Measurements from ENCODE around the gene STX16. TPM values are rescaled to one million over a fixed set of nuclear protein-coding genes. Genes with fewer than 3 reads are reported as not detected.

The STX16 gene
- total RNA-seq, 1 experiment from 2014 or later, result 89.1 TPM

DNA sequence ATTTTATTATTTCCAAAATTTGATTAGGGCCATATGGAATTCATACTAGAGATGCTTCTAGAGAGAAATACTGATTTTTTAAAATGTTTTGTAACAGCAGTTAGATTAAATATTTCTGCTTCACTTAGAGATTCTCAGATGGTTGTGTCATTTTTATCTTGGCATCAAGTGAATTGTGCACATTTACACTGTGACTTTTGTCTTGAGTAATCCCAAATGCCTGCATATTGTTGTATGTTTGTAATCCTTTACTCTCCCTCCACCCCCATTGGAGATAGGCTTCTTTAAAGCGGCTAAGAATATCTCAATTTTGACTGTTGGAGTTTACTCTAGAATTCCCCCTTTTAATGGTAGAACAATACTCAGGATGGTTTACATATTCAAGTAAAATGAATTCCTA lies 19.0 kb downstream of the STX16 start (continued):
- TF ChIP-seq ZNF317 (CRISPR knock-in tag; IDR thresholded peaks at IDR 0.05; ENCODE audit: borderline replicate concordance, low read depth), result no peak

DNA sequence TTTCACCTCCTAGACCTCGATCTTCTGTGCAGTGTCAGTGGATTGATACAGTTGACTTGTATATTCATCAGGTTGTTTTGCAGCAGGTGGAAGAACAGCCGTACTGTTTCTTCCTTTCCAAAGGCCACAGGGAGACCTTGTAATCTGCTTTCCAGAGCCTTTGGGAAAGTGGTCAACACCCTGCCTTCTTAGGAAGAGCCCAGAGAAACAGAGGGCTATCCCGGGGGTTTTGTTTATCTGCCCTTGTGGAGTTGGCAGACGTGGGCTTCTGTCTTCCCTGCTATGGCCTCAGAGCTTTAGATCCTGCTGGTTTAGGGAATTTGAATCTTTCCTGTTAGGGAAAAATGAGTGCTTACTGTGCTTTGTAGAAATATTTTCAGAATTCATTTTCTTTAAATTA lies 19.6 kb downstream of the STX16 start:
- Mint-ChIP-seq H3K4me3 (peak overlapping the region; percentile 49; the same call in 1 of the 2 replicates), H3K36me3 (peaks cover 52% of the 10 kb centered on the region)
- ATAC-seq, result no peak

DNA sequence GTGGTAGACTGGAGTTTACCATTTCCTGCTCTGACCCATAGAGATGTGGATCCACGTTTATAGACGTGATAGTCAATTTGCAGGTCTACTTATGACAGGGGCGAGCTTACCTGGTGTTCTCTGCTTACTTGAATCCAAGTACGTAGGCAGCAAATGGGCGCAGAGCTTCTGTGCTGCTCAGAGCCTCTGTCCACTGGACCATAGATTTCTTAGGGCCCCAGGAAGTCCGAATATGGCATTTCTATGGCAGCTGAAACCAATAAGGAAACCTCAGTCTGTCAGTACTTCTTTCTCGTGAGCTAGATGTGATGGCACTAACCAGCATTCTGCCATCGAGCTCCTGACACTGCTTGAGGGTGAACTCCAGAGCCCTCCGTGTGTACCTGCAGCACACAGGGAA lies 22.0 kb downstream of the STX16 start:
- H3K4me1 Mint-ChIP-seq, result peaks cover 81% of the 10 kb centered on the region
- TF ChIP-seq, protein P1, sequence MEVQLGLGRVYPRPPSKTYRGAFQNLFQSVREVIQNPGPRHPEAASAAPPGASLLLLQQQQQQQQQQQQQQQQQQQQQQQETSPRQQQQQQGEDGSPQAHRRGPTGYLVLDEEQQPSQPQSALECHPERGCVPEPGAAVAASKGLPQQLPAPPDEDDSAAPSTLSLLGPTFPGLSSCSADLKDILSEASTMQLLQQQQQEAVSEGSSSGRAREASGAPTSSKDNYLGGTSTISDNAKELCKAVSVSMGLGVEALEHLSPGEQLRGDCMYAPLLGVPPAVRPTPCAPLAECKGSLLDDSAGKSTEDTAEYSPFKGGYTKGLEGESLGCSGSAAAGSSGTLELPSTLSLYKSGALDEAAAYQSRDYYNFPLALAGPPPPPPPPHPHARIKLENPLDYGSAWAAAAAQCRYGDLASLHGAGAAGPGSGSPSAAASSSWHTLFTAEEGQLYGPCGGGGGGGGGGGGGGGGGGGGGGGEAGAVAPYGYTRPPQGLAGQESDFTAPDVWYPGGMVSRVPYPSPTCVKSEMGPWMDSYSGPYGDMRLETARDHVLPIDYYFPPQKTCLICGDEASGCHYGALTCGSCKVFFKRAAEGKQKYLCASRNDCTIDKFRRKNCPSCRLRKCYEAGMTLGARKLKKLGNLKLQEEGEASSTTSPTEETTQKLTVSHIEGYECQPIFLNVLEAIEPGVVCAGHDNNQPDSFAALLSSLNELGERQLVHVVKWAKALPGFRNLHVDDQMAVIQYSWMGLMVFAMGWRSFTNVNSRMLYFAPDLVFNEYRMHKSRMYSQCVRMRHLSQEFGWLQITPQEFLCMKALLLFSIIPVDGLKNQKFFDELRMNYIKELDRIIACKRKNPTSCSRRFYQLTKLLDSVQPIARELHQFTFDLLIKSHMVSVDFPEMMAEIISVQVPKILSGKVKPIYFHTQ (CRISPR knock-in tag; IDR thresholded peaks at IDR 0.05), result no peak
- TF ChIP-seq JUN (CRISPR knock-in tag; IDR thresholded peaks at IDR 0.05) (no peak), NFE2L1 (CRISPR knock-in tag; IDR thresholded peaks at IDR 0.05) (no peak), NFYB (CRISPR knock-in tag; conservative IDR thresholded peaks at IDR 0.05; ENCODE audit: low read depth) (no peak), OVOL2 (CRISPR knock-in tag; IDR thresholded peaks at IDR 0.05; ENCODE audit: borderline replicate concordance) (no peak), CREM (CRISPR knock-in tag; IDR thresholded peaks at IDR 0.05) (no peak), PRRX2 (CRISPR knock-in tag; IDR thresholded peaks at IDR 0.05) (no peak), ZNF219 (CRISPR knock-in tag; IDR thresholded peaks at IDR 0.05; ENCODE audit: borderline replicate concordance) (no peak)
- TF ChIP-seq, protein P2, sequence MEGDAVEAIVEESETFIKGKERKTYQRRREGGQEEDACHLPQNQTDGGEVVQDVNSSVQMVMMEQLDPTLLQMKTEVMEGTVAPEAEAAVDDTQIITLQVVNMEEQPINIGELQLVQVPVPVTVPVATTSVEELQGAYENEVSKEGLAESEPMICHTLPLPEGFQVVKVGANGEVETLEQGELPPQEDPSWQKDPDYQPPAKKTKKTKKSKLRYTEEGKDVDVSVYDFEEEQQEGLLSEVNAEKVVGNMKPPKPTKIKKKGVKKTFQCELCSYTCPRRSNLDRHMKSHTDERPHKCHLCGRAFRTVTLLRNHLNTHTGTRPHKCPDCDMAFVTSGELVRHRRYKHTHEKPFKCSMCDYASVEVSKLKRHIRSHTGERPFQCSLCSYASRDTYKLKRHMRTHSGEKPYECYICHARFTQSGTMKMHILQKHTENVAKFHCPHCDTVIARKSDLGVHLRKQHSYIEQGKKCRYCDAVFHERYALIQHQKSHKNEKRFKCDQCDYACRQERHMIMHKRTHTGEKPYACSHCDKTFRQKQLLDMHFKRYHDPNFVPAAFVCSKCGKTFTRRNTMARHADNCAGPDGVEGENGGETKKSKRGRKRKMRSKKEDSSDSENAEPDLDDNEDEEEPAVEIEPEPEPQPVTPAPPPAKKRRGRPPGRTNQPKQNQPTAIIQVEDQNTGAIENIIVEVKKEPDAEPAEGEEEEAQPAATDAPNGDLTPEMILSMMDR (IDR thresholded peaks at IDR 0.05), result no peak
- TF ChIP-seq, protein P3, sequence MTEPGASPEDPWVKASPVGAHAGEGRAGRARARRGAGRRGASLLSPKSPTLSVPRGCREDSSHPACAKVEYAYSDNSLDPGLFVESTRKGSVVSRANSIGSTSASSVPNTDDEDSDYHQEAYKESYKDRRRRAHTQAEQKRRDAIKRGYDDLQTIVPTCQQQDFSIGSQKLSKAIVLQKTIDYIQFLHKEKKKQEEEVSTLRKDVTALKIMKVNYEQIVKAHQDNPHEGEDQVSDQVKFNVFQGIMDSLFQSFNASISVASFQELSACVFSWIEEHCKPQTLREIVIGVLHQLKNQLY (CRISPR knock-in tag; IDR thresholded peaks at IDR 0.05), result no peak

More for the DNA sequence above, 19.6 kb downstream of the STX16 start:
- Mint-ChIP-seq H3K4me1 (peaks cover 81% of the 10 kb centered on the region), H3K27me3 (ENCODE audit: low read depth) (no peaks in the 10 kb centered on the region), H3K27ac (peak overlapping the region; percentile 100), H3K9me3 (no peaks in the 10 kb centered on the region)
- ChIA-PET POLR2A (interaction anchor here (3.2 kb wide), 1 partner anchor 20 kb away, joined by 22 read pairs; the partner anchor contains the start of gene STX16), CTCF (interaction anchor here (1.3 to 3.2 kb wide), 3 partner anchors 19 to 183 kb away, joined by 3 to 42 read pairs (median 11); partner anchors contain the start of gene STX16)
- TF ChIP-seq ESRRA (CRISPR knock-in tag; IDR thresholded peaks at IDR 0.05; ENCODE audit: borderline replicate concordance) (no peak), PRRX2 (CRISPR knock-in tag; IDR thresholded peaks at IDR 0.05) (no peak), ATF1 (CRISPR knock-in tag; IDR thresholded peaks at IDR 0.05) (no peak), ZNF423 (CRISPR knock-in tag; IDR thresholded peaks at IDR 0.05) (no peak), FOXJ3 (CRISPR knock-in tag; IDR thresholded peaks at IDR 0.05; ENCODE audit: borderline replicate concordance) (no peak), NR1H2 (CRISPR knock-in tag; IDR thresholded peaks at IDR 0.05) (no peak), MYBL2 (CRISPR knock-in tag; IDR thresholded peaks at IDR 0.05) (no peak), GTF2I (CRISPR knock-in tag; conservative IDR thresholded peaks at IDR 0.05) (no peak), SP1 (CRISPR knock-in tag; conservative IDR thresholded peaks at IDR 0.05) (no peak), GRHL2 (CRISPR knock-in tag; IDR thresholded peaks at IDR 0.05; ENCODE audit: insufficient replicate concordance, severe bottlenecking) (no peak)
- TF ChIP-seq, protein P4, sequence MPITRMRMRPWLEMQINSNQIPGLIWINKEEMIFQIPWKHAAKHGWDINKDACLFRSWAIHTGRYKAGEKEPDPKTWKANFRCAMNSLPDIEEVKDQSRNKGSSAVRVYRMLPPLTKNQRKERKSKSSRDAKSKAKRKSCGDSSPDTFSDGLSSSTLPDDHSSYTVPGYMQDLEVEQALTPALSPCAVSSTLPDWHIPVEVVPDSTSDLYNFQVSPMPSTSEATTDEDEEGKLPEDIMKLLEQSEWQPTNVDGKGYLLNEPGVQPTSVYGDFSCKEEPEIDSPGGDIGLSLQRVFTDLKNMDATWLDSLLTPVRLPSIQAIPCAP (CRISPR knock-in tag; IDR thresholded peaks at IDR 0.05), result no peak
- TF ChIP-seq, protein P5, sequence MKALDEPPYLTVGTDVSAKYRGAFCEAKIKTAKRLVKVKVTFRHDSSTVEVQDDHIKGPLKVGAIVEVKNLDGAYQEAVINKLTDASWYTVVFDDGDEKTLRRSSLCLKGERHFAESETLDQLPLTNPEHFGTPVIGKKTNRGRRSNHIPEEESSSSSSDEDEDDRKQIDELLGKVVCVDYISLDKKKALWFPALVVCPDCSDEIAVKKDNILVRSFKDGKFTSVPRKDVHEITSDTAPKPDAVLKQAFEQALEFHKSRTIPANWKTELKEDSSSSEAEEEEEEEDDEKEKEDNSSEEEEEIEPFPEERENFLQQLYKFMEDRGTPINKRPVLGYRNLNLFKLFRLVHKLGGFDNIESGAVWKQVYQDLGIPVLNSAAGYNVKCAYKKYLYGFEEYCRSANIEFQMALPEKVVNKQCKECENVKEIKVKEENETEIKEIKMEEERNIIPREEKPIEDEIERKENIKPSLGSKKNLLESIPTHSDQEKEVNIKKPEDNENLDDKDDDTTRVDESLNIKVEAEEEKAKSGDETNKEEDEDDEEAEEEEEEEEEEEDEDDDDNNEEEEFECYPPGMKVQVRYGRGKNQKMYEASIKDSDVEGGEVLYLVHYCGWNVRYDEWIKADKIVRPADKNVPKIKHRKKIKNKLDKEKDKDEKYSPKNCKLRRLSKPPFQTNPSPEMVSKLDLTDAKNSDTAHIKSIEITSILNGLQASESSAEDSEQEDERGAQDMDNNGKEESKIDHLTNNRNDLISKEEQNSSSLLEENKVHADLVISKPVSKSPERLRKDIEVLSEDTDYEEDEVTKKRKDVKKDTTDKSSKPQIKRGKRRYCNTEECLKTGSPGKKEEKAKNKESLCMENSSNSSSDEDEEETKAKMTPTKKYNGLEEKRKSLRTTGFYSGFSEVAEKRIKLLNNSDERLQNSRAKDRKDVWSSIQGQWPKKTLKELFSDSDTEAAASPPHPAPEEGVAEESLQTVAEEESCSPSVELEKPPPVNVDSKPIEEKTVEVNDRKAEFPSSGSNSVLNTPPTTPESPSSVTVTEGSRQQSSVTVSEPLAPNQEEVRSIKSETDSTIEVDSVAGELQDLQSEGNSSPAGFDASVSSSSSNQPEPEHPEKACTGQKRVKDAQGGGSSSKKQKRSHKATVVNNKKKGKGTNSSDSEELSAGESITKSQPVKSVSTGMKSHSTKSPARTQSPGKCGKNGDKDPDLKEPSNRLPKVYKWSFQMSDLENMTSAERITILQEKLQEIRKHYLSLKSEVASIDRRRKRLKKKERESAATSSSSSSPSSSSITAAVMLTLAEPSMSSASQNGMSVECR (CRISPR knock-in tag; IDR thresholded peaks at IDR 0.05; ENCODE audit: borderline replicate concordance), result no peak
- TF ChIP-seq, protein P6, sequence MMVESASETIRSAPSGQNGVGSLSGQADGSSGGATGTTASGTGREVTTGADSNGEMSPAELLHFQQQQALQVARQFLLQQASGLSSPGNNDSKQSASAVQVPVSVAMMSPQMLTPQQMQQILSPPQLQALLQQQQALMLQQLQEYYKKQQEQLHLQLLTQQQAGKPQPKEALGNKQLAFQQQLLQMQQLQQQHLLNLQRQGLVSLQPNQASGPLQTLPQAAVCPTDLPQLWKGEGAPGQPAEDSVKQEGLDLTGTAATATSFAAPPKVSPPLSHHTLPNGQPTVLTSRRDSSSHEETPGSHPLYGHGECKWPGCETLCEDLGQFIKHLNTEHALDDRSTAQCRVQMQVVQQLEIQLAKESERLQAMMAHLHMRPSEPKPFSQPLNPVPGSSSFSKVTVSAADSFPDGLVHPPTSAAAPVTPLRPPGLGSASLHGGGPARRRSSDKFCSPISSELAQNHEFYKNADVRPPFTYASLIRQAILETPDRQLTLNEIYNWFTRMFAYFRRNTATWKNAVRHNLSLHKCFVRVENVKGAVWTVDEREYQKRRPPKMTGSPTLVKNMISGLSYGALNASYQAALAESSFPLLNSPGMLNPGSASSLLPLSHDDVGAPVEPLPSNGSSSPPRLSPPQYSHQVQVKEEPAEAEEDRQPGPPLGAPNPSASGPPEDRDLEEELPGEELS (CRISPR knock-in tag; IDR thresholded peaks at IDR 0.05), result no peak
- no peak for DNase-seq (ENCODE audit: low spot score)

More for the DNA sequence above, 22.0 kb downstream of the STX16 start:
- peak overlapping the region; percentile 96 for H3K27ac Mint-ChIP-seq
- CTCF ChIA-PET, result interaction anchor here (1.4 kb wide), 1 partner anchor 20 kb away, joined by 4 read pairs; the partner anchor contains the start of gene NPEPL1
- H3K4me3 Mint-ChIP-seq, result no peak overlapping the region
- ATAC-seq, result no peak
- DNase-seq (ENCODE audit: low spot score), result no peak
- H3K36me3 Mint-ChIP-seq, result peaks cover 57% of the 10 kb centered on the region
- no peaks in the 10 kb centered on the region for H3K9me3 Mint-ChIP-seq
- no peaks in the 10 kb centered on the region for H3K27me3 Mint-ChIP-seq (ENCODE audit: low read depth)
- POLR2A ChIA-PET, result no interaction called here

Measured in WTC11 (cell line).